ENCODE measurements around the gene COX4I2. TPM values are rescaled to one million over a fixed set of nuclear protein-coding genes. Genes with fewer than 3 reads are reported as not detected.

COX4I2 gene
- total RNA-seq, 1 experiment from 2014 or later = not detected

GRCh38 chr20:31603822-31604566 lies 33.7 kb upstream of the COX4I2 start (continued):
- TF ChIP-seq ELF4 (CRISPR knock-in tag; IDR thresholded peaks at IDR 0.05; ENCODE audit: low read depth) (no peak), ATF2 (CRISPR knock-in tag; IDR thresholded peaks at IDR 0.05; ENCODE audit: borderline replicate concordance, low read depth) (0 out of 2 replicates have a peak, but pooled peaks have one; percentile 54), PRDM15 (CRISPR knock-in tag; IDR thresholded peaks at IDR 0.05) (no peak), STAT6 (CRISPR knock-in tag; conservative IDR thresholded peaks at IDR 0.05; ENCODE audit: low read depth) (no peak), ZBTB43 (CRISPR knock-in tag; IDR thresholded peaks at IDR 0.05) (no peak), OVOL2 (CRISPR knock-in tag; IDR thresholded peaks at IDR 0.05; ENCODE audit: borderline replicate concordance) (no peak), SOX15 (CRISPR knock-in tag; IDR thresholded peaks at IDR 0.05) (no peak), CREB1 (CRISPR knock-in tag; IDR thresholded peaks at IDR 0.05) (no peak), MAX (CRISPR knock-in tag; IDR thresholded peaks at IDR 0.05) (peak; percentile 57), NFATC4 (CRISPR knock-in tag; IDR thresholded peaks at IDR 0.05) (no peak), ZNF121 (CRISPR knock-in tag; IDR thresholded peaks at IDR 0.05) (peak; percentile 60; the same call in 1 of the 2 replicates), CBFB (CRISPR knock-in tag; IDR thresholded peaks at IDR 0.05; ENCODE audit: low read depth) (no peak), ZNF425 (CRISPR knock-in tag; conservative IDR thresholded peaks at IDR 0.05) (no peak), ZNF263 (CRISPR knock-in tag; IDR thresholded peaks at IDR 0.05; ENCODE audit: low read depth) (no peak), USF2 (CRISPR knock-in tag; IDR thresholded peaks at IDR 0.05) (no peak), ATF1 (CRISPR knock-in tag; IDR thresholded peaks at IDR 0.05) (no peak), MLX (CRISPR knock-in tag; IDR thresholded peaks at IDR 0.05) (no peak), NFE2L1 (CRISPR knock-in tag; IDR thresholded peaks at IDR 0.05) (0 out of 2 replicates have a peak, but pooled peaks have one; percentile 59), E2F1 (CRISPR knock-in tag; IDR thresholded peaks at IDR 0.05) (no peak), ZNF138 (CRISPR knock-in tag; conservative IDR thresholded peaks at IDR 0.05) (no peak), JAZF1 (CRISPR knock-in tag; IDR thresholded peaks at IDR 0.05) (no peak), GTF2I (CRISPR knock-in tag; conservative IDR thresholded peaks at IDR 0.05) (0 out of 2 replicates have a peak, but pooled peaks have one; percentile 3), NFYB (CRISPR knock-in tag; conservative IDR thresholded peaks at IDR 0.05; ENCODE audit: low read depth) (0 out of 2 replicates have a peak, but pooled peaks have one; percentile 12), KAT7 (CRISPR knock-in tag; IDR thresholded peaks at IDR 0.05; ENCODE audit: borderline replicate concordance) (no peak)
